Naive thymus-derived CD8-positive, alpha-beta T cell (primary cell): Measurements from ENCODE around the gene PROCA1. TPM values are rescaled to one million over a fixed set of nuclear protein-coding genes. Genes with fewer than 3 reads are reported as not detected.
"Not testable (repeated sequence)": the region's sequence is repeated elsewhere in the genome, so short reads cannot be mapped to it uniquely, and the experiment has no call there.

Experiments used
- ATAC-seq, 2 donors: fragments of 150-1000 bp; cut with Tn5 transposase in 1 of 2; sonication (Bioruptor Pico), chemical (Tn5 transposase) in 1 of 2; 1 replicate in 1 of 2; 2 replicates in 1 of 2; pipeline ENCODE4 v1.10.0; 2021; ENCODE audit warnings: mild to moderate bottlenecking in 2 of 2, moderate library complexity in 2 of 2
- POLR2A ChIA-PET: fragments of 350-600 bp; sonication (Branson Sonifier 250); formaldehyde crosslinking; loops from one replicate; lab custom pipeline; 2021; ENCODE audit warnings: antibody characterized with exemption; lab: Charles Lee
- DNase-seq, 10 donors: peaks; one replicate each; pipeline versions ENCODE4 v3.0.0 to v3.0.0-alpha.2; 2020 to 2022
- H3K27ac Mint-ChIP-seq, 10 donors: one replicate each; pipeline ENCODE4 v1.8.0; 2020 to 2022; ENCODE audit warnings: mild to moderate bottlenecking in 10 of 10, mixed read lengths in 10 of 10, moderate library complexity in 4 of 10, inconsistent platforms in 1 of 10
- H3K27me3 Mint-ChIP-seq, 5 donors: one replicate each; pipeline ENCODE4 v1.8.0; 2021 to 2022; ENCODE audit warnings: mixed read lengths in 5 of 5
- H3K36me3 Mint-ChIP-seq, 3 donors: one replicate each; pipeline ENCODE4 v1.8.0; 2020 to 2022; ENCODE audit warnings: mixed read lengths in 3 of 3, mild to moderate bottlenecking in 2 of 3, inconsistent platforms in 1 of 3
- H3K4me1 Mint-ChIP-seq, 4 donors: one replicate each; pipeline ENCODE4 v1.8.0; 2021 to 2022; ENCODE audit warnings: mixed read lengths in 4 of 4
- H3K4me3 Mint-ChIP-seq, 10 donors: one replicate each; pipeline ENCODE4 v1.8.0; 2020 to 2022; ENCODE audit warnings: mild to moderate bottlenecking in 10 of 10, mixed read lengths in 10 of 10, moderate library complexity in 6 of 10, inconsistent platforms in 1 of 10
- H3K9me3 Mint-ChIP-seq, 9 donors: one replicate each; pipeline ENCODE4 v1.8.0; 2020 to 2022; ENCODE audit warnings: mixed read lengths in 9 of 9, mild to moderate bottlenecking in 3 of 9, inconsistent platforms in 1 of 9, moderate library complexity in 1 of 9
- polyA plus RNA-seq, 3 donors: library from polyadenylated mRNA; unstranded; fragments of 300-500 nt; fragmentation: Illumina TruSeq; gene quantifications; one replicate each; pipeline ENCODE4 v1.2.3, GENCODE V29; 2021
- total RNA-seq, 8 experiments: library from RNA in 2 of 8; stranded (reverse) in 2 of 8; gene quantifications; one replicate each; pipeline ENCODE4 v1.2.3 and lab custom pipeline; 2021 to 2026

PROCA1 gene
- total and polyA plus RNA-seq, 5 experiments from 2014 or later = 0.16 to 17.3 (median 2.0) TPM

- H3K4me1 Mint-ChIP-seq = peaks cover 8 to 68% (median 34%) of the 10 kb centered on the region in 4 donors
- POLR2A ChIA-PET = interaction anchor here (0.7 to 15.6 kb wide), 3 partner anchors 8 to 22 kb away, joined by 3 to 365 read pairs (median 12); partner anchors contain the start of genes NEK8, RPL23A and TLCD1
- H3K27ac Mint-ChIP-seq = peak overlapping the region in 1 of 10 donors; percentile 40
- H3K9me3 Mint-ChIP-seq = no peaks in the 10 kb centered on the region
- DNase-seq (peak in 1 of 10 donors; percentile 57), ATAC-seq (no peak)
- H3K27me3 Mint-ChIP-seq = no peaks in the 10 kb centered on the region
- peak overlapping the region in 2 of 10 donors; percentile 24 to 58 for H3K4me3 Mint-ChIP-seq
- H3K36me3 Mint-ChIP-seq = peaks cover 0 to 2% (median 0%) of the 10 kb centered on the region in 3 donors
These were observed 30.0 kb upstream of the PROCA1 start for GRCh38 chr17:28741358-28742349.

GRCh38 chr17:28740406-28741357 is 29.0 kb upstream of the PROCA1 start:
- Mint-ChIP-seq H3K27ac (peak overlapping the region in 1 of 10 donors; percentile 59), H3K4me1 (peaks cover 8 to 58% (median 27%) of the 10 kb centered on the region in 4 donors)
- POLR2A ChIA-PET = interaction anchor here (3.0 to 15.6 kb wide), 2 partner anchors 14 to 21 kb away, joined by 12 to 365 read pairs; partner anchors contain the start of genes NEK8, RPL23A and TLCD1

GRCh38 chr17:28738680-28739384 is 27.1 kb upstream of the PROCA1 start:
- Mint-ChIP-seq H3K4me3 (peak overlapping the region in 9 of 10 donors; percentile 9 to 54 (median 37)), H3K4me1 (peaks cover 7 to 52% (median 20%) of the 10 kb centered on the region in 4 donors), H3K27me3 (no peaks in the 10 kb centered on the region), H3K36me3 (peaks cover 0 to 2% (median 0%) of the 10 kb centered on the region in 3 donors), H3K27ac (peak overlapping the region; percentile 57 to 94 (median 85)), H3K9me3 (no peaks in the 10 kb centered on the region)
- peak; percentile 60 to 85 for ATAC-seq
- POLR2A ChIA-PET = interaction anchor here (15.6 kb wide), 1 partner anchor 13 kb away, joined by 365 read pairs; the partner anchor contains the start of genes NEK8 and TLCD1
- peak in 8 of 10 donors; percentile 36 to 74 (median 46) for DNase-seq

More at GRCh38 chr17:28740406-28741357, 29.0 kb upstream of the PROCA1 start:
- H3K27me3 Mint-ChIP-seq = no peaks in the 10 kb centered on the region
- no peak for ATAC-seq
- H3K9me3 Mint-ChIP-seq = no peaks in the 10 kb centered on the region
- H3K4me3 Mint-ChIP-seq = no peak overlapping the region
- no peak for DNase-seq
- peaks cover 0 to 2% (median 0%) of the 10 kb centered on the region in 3 donors for H3K36me3 Mint-ChIP-seq

- POLR2A ChIA-PET = interaction anchor here (15.6 kb wide), 1 partner anchor 12 kb away, joined by 365 read pairs; the partner anchor contains the start of genes NEK8 and TLCD1
- DNase-seq (peak in 1 of 10 donors; percentile 54), ATAC-seq (peak in 1 of 2 donors; percentile 34)
- peaks cover 8 to 51% (median 19%) of the 10 kb centered on the region in 4 donors for H3K4me1 Mint-ChIP-seq
- peaks cover 0 to 2% (median 0%) of the 10 kb centered on the region in 3 donors for H3K36me3 Mint-ChIP-seq
- peak overlapping the region; percentile 70 to 94 (median 85) for H3K27ac Mint-ChIP-seq
- H3K27me3 Mint-ChIP-seq = no peaks in the 10 kb centered on the region
- H3K4me3 Mint-ChIP-seq = peak overlapping the region in 8 of 10 donors; percentile 9 to 54 (median 38)
- H3K9me3 Mint-ChIP-seq = no peaks in the 10 kb centered on the region
These were observed 26.3 kb upstream of the PROCA1 start for GRCh38 chr17:28737770-28738679.

GRCh38 chr17:28737316-28737715 is 25.6 kb upstream of the PROCA1 start:
- Mint-ChIP-seq H3K9me3 (no peaks in the 10 kb centered on the region), H3K36me3 (peaks cover 0 to 2% (median 0%) of the 10 kb centered on the region in 3 donors), H3K4me3 (no peak overlapping the region), H3K27me3 (no peaks in the 10 kb centered on the region), H3K27ac (no peak overlapping the region), H3K4me1 (peaks cover 8 to 46% (median 19%) of the 10 kb centered on the region in 4 donors)
- DNase-seq (no peak), ATAC-seq (no peak)
- POLR2A ChIA-PET = no interaction called here

- POLR2A ChIA-PET = interaction anchor here (1.5 kb wide), 1 partner anchor 10 kb away, joined by 4 read pairs; no protein-coding TSS in a partner anchor
- H3K27ac Mint-ChIP-seq = not testable (repeated sequence)
These were observed 24.5 kb upstream of the PROCA1 start for GRCh38 chr17:28735913-28736769.

GRCh38 chr17:28735242-28735722 is 23.6 kb upstream of the PROCA1 start:
- POLR2A ChIA-PET = interaction anchor here (0.7 to 1.5 kb wide), 2 partner anchors 10 to 16 kb away, joined by 3 to 4 read pairs; partner anchors contain the start of gene RPL23A
- H3K27ac Mint-ChIP-seq = no peak overlapping the region
- no peak for ATAC-seq
- no peak for DNase-seq
- no peaks in the 10 kb centered on the region for H3K9me3 Mint-ChIP-seq
- peaks cover 10 to 29% (median 19%) of the 10 kb centered on the region in 4 donors for H3K4me1 Mint-ChIP-seq
- no peak overlapping the region for H3K4me3 Mint-ChIP-seq
- H3K36me3 Mint-ChIP-seq = peaks cover 0 to 2% (median 0%) of the 10 kb centered on the region in 3 donors
- no peaks in the 10 kb centered on the region for H3K27me3 Mint-ChIP-seq

More at GRCh38 chr17:28735913-28736769, 24.5 kb upstream of the PROCA1 start:
- DNase-seq, H3K27me3 Mint-ChIP-seq, H3K9me3 Mint-ChIP-seq, H3K4me3 Mint-ChIP-seq, H3K36me3 Mint-ChIP-seq, ATAC-seq: not testable (repeated sequence)
- H3K4me1 Mint-ChIP-seq = peaks cover 10 to 35% (median 19%) of the 10 kb centered on the region in 4 donors

- DNase-seq = peak in 1 of 10 donors; percentile 18
- POLR2A ChIA-PET = interaction anchor here (0.7 to 1.5 kb wide), 3 partner anchors 11 to 16 kb away, joined by 3 to 4 read pairs (median 3); partner anchors contain the start of gene RPL23A
- Mint-ChIP-seq H3K4me3 (no peak overlapping the region), H3K36me3 (peaks cover 0 to 2% (median 0%) of the 10 kb centered on the region in 3 donors), H3K27ac (peak overlapping the region in 2 of 10 donors; percentile 11 to 24), H3K4me1 (peaks cover 10 to 30% (median 19%) of the 10 kb centered on the region in 4 donors), H3K27me3 (no peaks in the 10 kb centered on the region), H3K9me3 (no peaks in the 10 kb centered on the region)
- ATAC-seq = peak in 1 of 2 donors; percentile 17
These were observed 23.1 kb upstream of the PROCA1 start for GRCh38 chr17:28734712-28735241.

- POLR2A ChIA-PET = interaction anchor here (0.7 to 1.0 kb wide), 3 partner anchors 10 to 17 kb away, joined by 3 to 5 read pairs (median 3); no protein-coding TSS in a partner anchor
- ATAC-seq (no peak), DNase-seq (no peak)
- Mint-ChIP-seq H3K36me3 (peaks cover 0 to under 1% (median 0%) of the 10 kb centered on the region in 3 donors), H3K4me1 (peaks cover 8 to 26% (median 16%) of the 10 kb centered on the region in 4 donors), H3K4me3 (no peak overlapping the region), H3K27me3 (no peaks in the 10 kb centered on the region), H3K27ac (no peak overlapping the region), H3K9me3 (no peaks in the 10 kb centered on the region)
These were observed 21.7 kb upstream of the PROCA1 start for GRCh38 chr17:28733346-28733745.
